Sigmoid colon (tissue), 7 donors: ENCODE data around the gene ZFPM1. TPM values are rescaled to one million over a fixed set of nuclear protein-coding genes. Genes with fewer than 3 reads are reported as not detected.

Source experiments
- DNase-seq: peaks from one replicate; pipeline ENCODE4 v3.0.0-alpha.2; 2019
- H3K27ac ChIP-seq, 4 donors: fragments of 200-600 bp; sonication (generic); one replicate each; pipeline ENCODE4 v1.5.1; 2016 to 2019; ENCODE audit warnings: mild to moderate bottlenecking in 1 of 4
- H3K27me3 ChIP-seq, 3 donors: fragments of 200-600 bp; sonication (generic); one replicate each; pipeline ENCODE4 v1.5.1; 2019; ENCODE audit warnings: mild to moderate bottlenecking in 1 of 3
- H3K36me3 ChIP-seq, 4 donors: fragments of 200-600 bp; sonication (generic); one replicate each; pipeline ENCODE4 v1.5.1; 2016 to 2019
- H3K4me1 ChIP-seq, 4 donors: fragments of 200-600 bp; sonication (generic); one replicate each; pipeline ENCODE4 v1.5.1; 2017 to 2019
- H3K4me3 ChIP-seq, 4 donors: fragments of 200-600 bp; sonication (generic); one replicate each; pipeline ENCODE4 v1.5.1; 2017 to 2019; ENCODE audit warnings: mild to moderate bottlenecking in 2 of 4, moderate library complexity in 1 of 4
- H3K9me3 ChIP-seq, 4 donors: fragments of 200-600 bp in 3 of 4; sonication (generic) in 3 of 4; one replicate each; pipeline versions ENCODE4 v1.5.1 to v1.6.1; 2013 to 2019
- CTCF ChIP-seq, 4 experiments: fragments of 450-650 bp in 3 of 4; fragments of 200-600 bp in 1 of 4; IDR thresholded peaks; one replicate each; pipeline ENCODE4 v1.5.1; 2016 to 2019; ENCODE audit warnings: antibody characterized with exemption in 4 of 4, mild to moderate bottlenecking in 3 of 4, moderate library complexity in 2 of 4
- EP300 ChIP-seq, 4 donors: sonication (generic); formaldehyde crosslinking; IDR thresholded peaks; one replicate each; pipeline ENCODE4 v1.6.1; 2017; ENCODE audit warnings: antibody characterized with exemption in 4 of 4
- POLR2A ChIP-seq, 2 donors: fragments of 450-650 bp; IDR thresholded peaks; one replicate each; pipeline ENCODE4 v1.6.1; 2016; ENCODE audit warnings: antibody characterized with exemption in 2 of 2, mild to moderate bottlenecking in 2 of 2, moderate library complexity in 2 of 2
- POLR2AphosphoS5 ChIP-seq, 4 donors: sonication (generic); formaldehyde crosslinking; IDR thresholded peaks; one replicate each; pipeline ENCODE4 v1.6.1; 2017; ENCODE audit warnings: antibody characterized with exemption in 4 of 4
- WGBS, 2 donors: extraction: QIAGEN DNeasy Blood & Tissue Kit; methylation state at CpG; one replicate each; pipeline ENCODE4 v1.1.7; 2013; 5-methylcytosine and 5-hydroxymethylcytosine counted together
- intact Hi-C: fragments of 100-400 bp; cut with DNase I; formaldehyde crosslinking; loops from one replicate; pipeline ENCODE4 v1.15.1; 2023
- polyA plus RNA-seq, 3 donors: library from polyadenylated mRNA; stranded (reverse); fragments of 200-250 nt; gene quantifications; one replicate each; pipeline ENCODE4 v1.2.3, GENCODE V29; 2013
- total RNA-seq, 4 donors: library from RNA; depleted of rRNA; stranded (reverse); fragments of >200 nt; gene quantifications; one replicate each; pipeline ENCODE4 v1.1.0, GENCODE V29; 2016
- donor health status: healthy with polysubstance abuse.
- donor health status: Bipolar disorder and iron deficiency.
- donor health status: healthy.

Gene ZFPM1
- total and polyA plus RNA-seq, 7 donors, result 0.27 to 3.7 (median 0.66) TPM

DNA sequence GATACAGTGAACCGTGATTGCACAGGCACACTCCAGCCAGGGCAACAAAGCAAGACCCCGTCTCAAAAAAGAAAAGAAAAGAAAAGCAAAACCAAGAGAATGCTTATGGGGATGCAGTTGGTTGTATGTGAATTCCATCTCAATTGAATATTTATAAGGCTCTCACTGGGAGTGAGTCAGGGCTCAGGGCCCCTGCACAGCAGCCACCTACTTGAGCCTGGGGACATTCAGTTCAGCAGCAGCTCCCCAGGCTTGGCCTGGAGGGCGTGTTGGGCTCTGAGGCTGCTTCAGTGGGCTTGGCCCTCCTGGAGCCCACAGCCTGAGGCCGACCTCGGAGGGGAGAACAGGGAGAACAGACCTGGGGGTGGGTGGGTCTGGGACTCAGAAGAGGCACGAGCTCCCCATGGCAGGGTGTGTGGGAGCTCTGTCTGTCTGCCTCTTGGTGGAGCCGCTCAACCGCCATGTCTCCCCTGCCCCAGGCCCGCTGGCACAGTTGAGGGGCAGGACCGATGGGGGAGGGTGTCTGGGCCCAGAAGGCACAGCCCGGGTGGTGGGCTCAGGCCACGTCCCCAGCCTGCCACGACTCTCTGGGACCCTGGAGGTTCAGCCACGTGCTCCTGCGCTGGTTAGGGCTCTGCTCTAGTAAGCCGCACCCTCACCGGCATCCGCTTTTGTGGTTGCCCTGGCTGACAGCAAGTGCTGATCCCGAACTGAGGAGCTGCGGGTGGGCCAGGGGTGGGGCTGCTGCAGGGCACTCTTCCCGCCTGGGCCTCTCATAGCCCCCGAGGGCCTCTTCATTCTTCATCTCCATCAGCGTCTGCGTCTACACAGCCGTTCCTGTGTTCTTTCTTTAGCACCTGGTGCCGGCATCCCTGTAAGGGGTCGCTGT lies 24.8 kb downstream of the ZFPM1 start:
- Histone ChIP-seq H3K27ac (no peak overlapping the region), H3K27me3 (peaks cover 0 to 31% (median 12%) of the 10 kb centered on the region in 3 donors), H3K4me3 (no peak overlapping the region), H3K36me3 (no peaks in the 10 kb centered on the region), H3K4me1 (no peaks in the 10 kb centered on the region), H3K9me3 (no peaks in the 10 kb centered on the region)
- 65 to 80% methylated on average over 27 of the region's 27 CpGs for WGBS, 2 donors
- intact Hi-C loops, result no loop called here
- no peak for TF ChIP-seq POLR2AphosphoS5 (IDR thresholded peaks at IDR 0.05)
- TF ChIP-seq CTCF (IDR thresholded peaks at IDR 0.05), result no peak
- no peak for TF ChIP-seq POLR2A (IDR thresholded peaks at IDR 0.05)
- TF ChIP-seq EP300 (IDR thresholded peaks at IDR 0.05), result no peak
- no peak for DNase-seq

GRCh38 chr16:88478889-88479792 lies 26.1 kb downstream of the ZFPM1 start:
- H3K27ac ChIP-seq, result no peak overlapping the region
- H3K4me3 ChIP-seq, result no peak overlapping the region
- WGBS, 2 donors, result 83 to 87% methylated on average over 39 of the region's 39 CpGs
- TF ChIP-seq CTCF (IDR thresholded peaks at IDR 0.05) (no peak), POLR2A (IDR thresholded peaks at IDR 0.05) (no peak), EP300 (IDR thresholded peaks at IDR 0.05) (no peak), POLR2AphosphoS5 (IDR thresholded peaks at IDR 0.05) (no peak)
- intact Hi-C loops, result no loop called here
- peaks cover 0 to 39% (median 15%) of the 10 kb centered on the region in 3 donors for H3K27me3 ChIP-seq
- no peak for DNase-seq
- no peaks in the 10 kb centered on the region for H3K36me3 ChIP-seq
- H3K4me1 ChIP-seq, result no peaks in the 10 kb centered on the region
- H3K9me3 ChIP-seq, result no peaks in the 10 kb centered on the region

DNA sequence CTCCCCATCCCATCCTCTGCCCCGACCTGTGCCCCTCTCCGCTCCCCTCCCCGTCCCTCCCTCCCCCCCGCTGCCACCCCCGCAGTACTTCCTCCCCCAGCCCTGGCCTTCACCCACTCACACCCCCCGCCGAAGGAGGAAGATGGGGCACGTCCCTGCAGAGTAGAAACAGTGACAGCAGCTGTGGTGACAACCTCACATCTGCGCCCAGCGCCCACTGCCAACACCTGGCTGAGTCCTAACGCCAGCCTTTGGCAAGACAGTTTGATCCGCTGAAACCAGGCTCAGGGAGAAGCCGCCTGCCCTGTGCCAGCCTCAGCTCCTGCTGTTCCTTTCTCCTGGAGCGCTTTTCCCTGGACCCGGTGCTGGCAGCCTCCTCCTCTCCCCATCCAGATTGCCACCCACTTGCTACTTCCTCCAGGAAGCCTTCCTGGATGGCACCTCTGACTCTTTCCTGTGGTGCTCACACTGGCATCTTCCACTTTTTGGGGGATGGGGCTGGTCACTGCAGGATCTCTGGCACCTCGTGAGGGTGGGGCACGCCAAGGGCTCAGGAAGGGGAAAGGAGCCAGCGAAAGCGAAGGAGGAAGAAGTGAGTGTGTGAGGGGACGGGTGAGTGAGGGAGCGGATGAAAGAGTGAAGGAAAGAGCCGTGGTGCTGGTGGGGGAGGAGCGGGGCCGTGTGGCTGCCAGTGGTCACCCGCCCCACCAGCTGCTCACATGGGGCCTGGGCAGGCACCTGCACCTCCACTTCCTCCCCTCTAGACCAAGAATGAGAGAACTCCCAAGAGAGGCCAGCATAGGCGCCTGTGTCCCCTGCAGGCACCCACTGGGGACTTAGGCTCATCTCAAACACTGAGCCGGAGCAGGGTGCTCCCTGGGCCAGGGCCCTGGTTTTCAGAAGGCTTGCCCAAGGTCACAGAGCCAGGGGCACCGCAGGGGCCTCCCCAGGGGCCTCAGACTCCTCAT lies 27.0 kb downstream of the ZFPM1 start:
- DNase-seq, result no peak
- WGBS, 2 donors, result 54 to 79% methylated on average over 28 of the region's 28 CpGs
- H3K4me3 ChIP-seq, result no peak overlapping the region
- no peak overlapping the region for H3K27ac ChIP-seq
- intact Hi-C loops, result no loop called here
- H3K27me3 ChIP-seq, result peaks cover 0 to 45% (median 20%) of the 10 kb centered on the region in 3 donors
- no peaks in the 10 kb centered on the region for H3K36me3 ChIP-seq
- no peaks in the 10 kb centered on the region for H3K9me3 ChIP-seq
- no peaks in the 10 kb centered on the region for H3K4me1 ChIP-seq
- no peak for TF ChIP-seq CTCF (IDR thresholded peaks at IDR 0.05)
- TF ChIP-seq POLR2A (IDR thresholded peaks at IDR 0.05), result no peak
- no peak for TF ChIP-seq EP300 (IDR thresholded peaks at IDR 0.05)
- no peak for TF ChIP-seq POLR2AphosphoS5 (IDR thresholded peaks at IDR 0.05)

DNA sequence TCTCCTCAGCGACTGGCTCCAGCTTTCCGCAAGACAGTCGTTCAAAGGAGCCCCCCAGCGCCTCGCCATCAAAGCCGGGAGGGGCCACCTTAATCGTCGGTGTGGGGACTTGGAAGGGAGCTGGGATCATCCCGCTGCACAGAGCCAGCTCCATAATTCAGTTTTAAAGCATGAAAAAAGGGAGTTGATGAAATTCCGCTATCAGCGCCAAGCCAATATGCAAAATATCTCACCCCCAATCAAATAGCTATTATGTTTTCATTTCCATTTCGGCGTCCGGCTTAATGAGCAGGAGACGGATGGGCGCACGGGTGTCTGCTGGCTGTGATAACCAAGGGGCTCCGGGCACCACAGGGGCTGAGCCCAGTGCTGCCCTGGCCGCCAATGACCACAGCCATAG lies 27.7 kb downstream of the ZFPM1 start:
- H3K27ac ChIP-seq, result no peak overlapping the region
- H3K4me1 ChIP-seq, result no peaks in the 10 kb centered on the region
- H3K27me3 ChIP-seq, result peaks cover 0 to 45% (median 20%) of the 10 kb centered on the region in 3 donors
- no peaks in the 10 kb centered on the region for H3K36me3 ChIP-seq
- no peak for DNase-seq
- intact Hi-C loops, result no loop called here
- no peak overlapping the region for H3K4me3 ChIP-seq
- no peaks in the 10 kb centered on the region for H3K9me3 ChIP-seq
- WGBS, 2 donors, result 81 to 85% methylated on average over 19 of the region's 19 CpGs
- TF ChIP-seq POLR2AphosphoS5 (IDR thresholded peaks at IDR 0.05), result no peak
- no peak for TF ChIP-seq EP300 (IDR thresholded peaks at IDR 0.05)
- no peak for TF ChIP-seq POLR2A (IDR thresholded peaks at IDR 0.05)
- TF ChIP-seq CTCF (IDR thresholded peaks at IDR 0.05), result no peak
